Measurements from ENCODE around the gene NPC1. TPM values are rescaled to one million over a fixed set of nuclear protein-coding genes. Genes with fewer than 3 reads are reported as not detected.

The NPC1 gene
- total and polyA plus RNA-seq, 2 donors (not counting 3 experiments of a cell fraction or from before 2014, with no cell fraction given), result 40.6 to 45.2 TPM

GRCh38 chr18:23506393-23506792 is 79.9 kb downstream of the NPC1 start:
- BruUV-seq (replicated peaks), result no TSS peak
- dilution Hi-C loops (cut with MboI; ENCODE audit: extremely low pct_ligation_motif_present, low sequenced_read_pairs), result no loop called here
- ChIA-PET POLR2A (no interaction called here), CTCF (interaction anchor here (3.3 kb wide), 1 partner anchor 9 kb away, joined by 18 read pairs; no protein-coding TSS in a partner anchor)
- Histone ChIP-seq H3K36me3 (ENCODE audit: control insufficient read depth in 2 of 2, extremely low read depth in 1 of 2, insufficient read depth in 2 of 2, low read length in 2 of 2) (peaks cover 8 to 14% of the 10 kb centered on the region in 2 experiments), H3K79me2 (ENCODE audit: control insufficient read depth, insufficient read depth, low read length) (peaks cover 6% of the 10 kb centered on the region), H3K27ac (ENCODE audit: insufficient read depth, low read depth, low read length) (no peak overlapping the region), H3K4me1 (ENCODE audit: control insufficient read depth, extremely low read depth, insufficient read depth, low read length) (peaks cover 18% of the 10 kb centered on the region), H3K4me3 (replicated peaks in 1 of 3; ENCODE audit: insufficient read depth in 1 of 3, low read depth in 1 of 3, low read length in 3 of 3) (no peak overlapping the region), H3K9me1 (replicated peaks; ENCODE audit: control insufficient read depth, extremely low read depth, insufficient read depth, low read length) (no peaks in the 10 kb centered on the region), H3K27me3 (ENCODE audit: control insufficient read depth in 2 of 2, insufficient read depth in 2 of 2, low read length in 2 of 2) (no peaks in the 10 kb centered on the region), H3K9ac (replicated peaks; ENCODE audit: extremely low read depth, insufficient read depth, low read length) (no peak overlapping the region), H2AFZ (ENCODE audit: low read depth, low read length) (no peak overlapping the region), H4K20me1 (replicated peaks; ENCODE audit: control insufficient read depth, extremely low read depth, insufficient read depth, low read length) (no peaks in the 10 kb centered on the region), H3K9me3 (replicated peaks; ENCODE audit: control insufficient read depth, insufficient read depth, low read length) (no peaks in the 10 kb centered on the region), H3K4me2 (ENCODE audit: insufficient read depth, low read length) (no peak overlapping the region)
- intact Hi-C loops (cut with micrococcal nuclease), result no loop called here
- no peak for TF ChIP-seq POLR2AphosphoS5 (IDR thresholded peaks at IDR 0.05; ENCODE audit: insufficient read depth, low read depth, low read length)
- DNase-seq (ENCODE audit: low read depth, low spot score) (no peak), FAIRE-seq (no peak)

DNA sequence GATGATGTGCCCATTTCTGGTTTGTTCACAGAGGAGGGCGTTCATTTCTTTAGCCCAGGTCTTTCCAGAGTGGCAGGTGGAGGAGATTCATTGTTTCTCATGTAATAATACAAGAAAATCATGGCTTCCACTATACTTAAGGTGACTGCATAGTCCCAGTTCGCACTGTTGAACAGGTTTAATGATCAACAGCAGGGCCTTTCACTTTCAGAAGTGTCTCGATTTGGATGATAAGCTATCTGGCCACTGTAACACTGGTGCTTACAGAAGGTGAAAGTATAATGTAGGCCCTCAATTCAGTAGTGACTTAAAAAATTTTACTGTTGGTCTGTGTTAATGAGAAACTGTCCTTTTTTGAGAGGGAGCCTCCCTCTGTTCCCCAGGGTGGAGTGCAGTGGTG is 81.6 kb downstream of the NPC1 start:
- Histone ChIP-seq H3K4me2 (ENCODE audit: insufficient read depth, low read length) (peak overlapping the region; percentile 84), H4K20me1 (replicated peaks; ENCODE audit: control insufficient read depth, extremely low read depth, insufficient read depth, low read length) (no peaks in the 10 kb centered on the region), H3K79me2 (ENCODE audit: control insufficient read depth, insufficient read depth, low read length) (peaks cover 6% of the 10 kb centered on the region), H2AFZ (ENCODE audit: low read depth, low read length) (no peak overlapping the region), H3K27ac (ENCODE audit: insufficient read depth, low read depth, low read length) (no peak overlapping the region), H3K36me3 (ENCODE audit: control insufficient read depth in 2 of 2, extremely low read depth in 1 of 2, insufficient read depth in 2 of 2, low read length in 2 of 2) (peaks cover 7 to 8% of the 10 kb centered on the region in 2 experiments), H3K9ac (replicated peaks; ENCODE audit: extremely low read depth, insufficient read depth, low read length) (peak overlapping the region; percentile 72), H3K9me1 (replicated peaks; ENCODE audit: control insufficient read depth, extremely low read depth, insufficient read depth, low read length) (no peaks in the 10 kb centered on the region), H3K27me3 (ENCODE audit: control insufficient read depth in 2 of 2, insufficient read depth in 2 of 2, low read length in 2 of 2) (no peaks in the 10 kb centered on the region), H3K9me3 (replicated peaks; ENCODE audit: control insufficient read depth, insufficient read depth, low read length) (no peaks in the 10 kb centered on the region), H3K4me3 (replicated peaks in 1 of 3; ENCODE audit: insufficient read depth in 1 of 3, low read depth in 1 of 3, low read length in 3 of 3) (no peak overlapping the region), H3K4me1 (ENCODE audit: control insufficient read depth, extremely low read depth, insufficient read depth, low read length) (peaks cover 18% of the 10 kb centered on the region)
- POLR2A ChIA-PET, result no interaction called here
- intact Hi-C loops (cut with micrococcal nuclease), result loop anchor here (2.0 to 5.0 kb wide), 3 partner anchors 14 to 692 kb away; no protein-coding TSS in a partner anchor
- TF ChIP-seq GATA2 (IDR thresholded peaks at IDR 0.05; ENCODE audit: insufficient read depth, insufficient read length, low read depth, low read length) (no peak), MAX (IDR thresholded peaks at IDR 0.05; ENCODE audit: insufficient read depth, insufficient read length) (no peak), POLR2AphosphoS5 (IDR thresholded peaks at IDR 0.05; ENCODE audit: insufficient read depth, low read depth, low read length) (no peak), MYC (IDR thresholded peaks at IDR 0.05; ENCODE audit: low read depth, low read length) (no peak), POLR2A (IDR thresholded peaks at IDR 0.05; ENCODE audit: low read depth, low read length) (no peak), JUN (IDR thresholded peaks at IDR 0.05; ENCODE audit: borderline replicate concordance, insufficient read depth, insufficient read length, low read depth) (no peak), FOS (IDR thresholded peaks at IDR 0.05; ENCODE audit: borderline replicate concordance, insufficient read depth, low read length) (no peak), EZH2 (IDR thresholded peaks at IDR 0.05; ENCODE audit: borderline replicate concordance, low read depth, low read length, severe bottlenecking) (no peak)
- TF ChIP-seq, protein P1, sequence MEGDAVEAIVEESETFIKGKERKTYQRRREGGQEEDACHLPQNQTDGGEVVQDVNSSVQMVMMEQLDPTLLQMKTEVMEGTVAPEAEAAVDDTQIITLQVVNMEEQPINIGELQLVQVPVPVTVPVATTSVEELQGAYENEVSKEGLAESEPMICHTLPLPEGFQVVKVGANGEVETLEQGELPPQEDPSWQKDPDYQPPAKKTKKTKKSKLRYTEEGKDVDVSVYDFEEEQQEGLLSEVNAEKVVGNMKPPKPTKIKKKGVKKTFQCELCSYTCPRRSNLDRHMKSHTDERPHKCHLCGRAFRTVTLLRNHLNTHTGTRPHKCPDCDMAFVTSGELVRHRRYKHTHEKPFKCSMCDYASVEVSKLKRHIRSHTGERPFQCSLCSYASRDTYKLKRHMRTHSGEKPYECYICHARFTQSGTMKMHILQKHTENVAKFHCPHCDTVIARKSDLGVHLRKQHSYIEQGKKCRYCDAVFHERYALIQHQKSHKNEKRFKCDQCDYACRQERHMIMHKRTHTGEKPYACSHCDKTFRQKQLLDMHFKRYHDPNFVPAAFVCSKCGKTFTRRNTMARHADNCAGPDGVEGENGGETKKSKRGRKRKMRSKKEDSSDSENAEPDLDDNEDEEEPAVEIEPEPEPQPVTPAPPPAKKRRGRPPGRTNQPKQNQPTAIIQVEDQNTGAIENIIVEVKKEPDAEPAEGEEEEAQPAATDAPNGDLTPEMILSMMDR (IDR thresholded peaks at IDR 0.05; ENCODE audit: extremely low read depth in 1 of 2, insufficient read depth in 1 of 2, low read depth in 1 of 2, low read length in 2 of 2), result no peak
- FAIRE-seq (no peak), DNase-seq (ENCODE audit: low read depth, low spot score) (no peak)
- dilution Hi-C loops (cut with MboI; ENCODE audit: extremely low pct_ligation_motif_present, low sequenced_read_pairs), result no loop called here
- BruUV-seq (replicated peaks), result no TSS peak
- CTCF ChIA-PET, result interaction anchor here (0.5 to 3.3 kb wide), 6 partner anchors 11 to 1770 kb away, joined by 3 to 18 read pairs (median 4); no protein-coding TSS in a partner anchor

Measured in endothelial cell of umbilical vein (primary cell).